Muscle of leg (tissue), 11 donors: Measurements from ENCODE around the gene PKHD1. TPM values are rescaled to one million over a fixed set of nuclear protein-coding genes. Genes with fewer than 3 reads are reported as not detected.

Experiments used
- DNase-seq: peaks from one replicate; pipeline ENCODE4 v3.0.0; 2013
- H3K27ac ChIP-seq: one replicate; pipeline ENCODE4 v1.5.1; 2013; ENCODE audit warnings: mild to moderate bottlenecking, low read length, control low read depth
- H3K27me3 ChIP-seq: one replicate; pipeline ENCODE4 v1.6.1; 2013; ENCODE audit warnings: low read length; ENCODE audit not compliant: control insufficient read depth, insufficient read depth
- H3K36me3 ChIP-seq: one replicate; pipeline ENCODE4 v1.6.1; 2013; ENCODE audit warnings: low read length; ENCODE audit not compliant: control insufficient read depth, insufficient read depth
- H3K4me1 ChIP-seq: one replicate; pipeline ENCODE4 v1.6.1; 2013; ENCODE audit warnings: low read length; ENCODE audit not compliant: control insufficient read depth, insufficient read depth
- H3K4me3 ChIP-seq: one replicate; pipeline ENCODE4 v1.5.1; 2013; ENCODE audit warnings: low read length, control low read depth
- H3K9me3 ChIP-seq: replicated peaks from 2 replicates; pipeline ENCODE4 v1.6.1; 2013; ENCODE audit warnings: low read depth, low read length; ENCODE audit not compliant: control insufficient read depth
- WGBS: methylation state at CpG from one replicate; pipeline ENCODE4 v1.1.5; 2013; ENCODE audit warnings: missing lambda C conversion rate; ENCODE audit not compliant: insufficient coverage; 5-methylcytosine and 5-hydroxymethylcytosine counted together
- polyA plus RNA-seq, 8 donors: library from polyadenylated mRNA; unstranded; fragments of 120-200 nt; gene quantifications; one replicate each; pipeline versions ENCODE4 v1.2.1 to v1.2.3, GENCODE V29; 2013; ENCODE audit warnings: inconsistent platforms in 1 of 8, low replicate concordance in 1 of 8; ENCODE audit not compliant: insufficient read length in 8 of 8, insufficient read depth in 1 of 8
- total RNA-seq: library from RNA; stranded (reverse); fragments of 120-200 nt; gene quantifications from one replicate; pipeline ENCODE4 v1.2.4, GENCODE V29; 2013

Gene PKHD1
- total and polyA plus RNA-seq, 9 donors: 2.5 to 11.1 (median 3.6) TPM

DNA sequence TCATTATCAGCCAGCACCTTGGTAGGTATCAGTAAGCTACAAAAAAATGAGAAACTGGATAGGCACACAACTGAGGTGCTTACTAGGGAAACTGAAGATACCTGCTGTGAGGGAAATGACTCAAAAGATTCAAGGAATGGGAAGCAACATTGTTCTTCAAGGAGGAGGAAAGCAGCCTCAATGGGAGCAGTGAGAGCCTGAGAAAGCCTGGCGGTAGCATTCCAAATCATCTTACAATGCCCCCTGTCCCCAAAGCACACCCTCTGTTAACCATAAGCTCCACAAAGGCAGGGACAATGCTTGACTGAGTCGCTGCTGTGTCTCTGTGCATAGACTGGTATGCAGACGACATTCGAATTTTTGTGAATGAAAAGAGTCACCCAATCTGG, 10.6 kb downstream of the PKHD1 start:
- Histone ChIP-seq H3K4me1 (peaks cover 7% of the 10 kb centered on the region), H3K27ac (no peak overlapping the region), H3K4me3 (no peak overlapping the region), H3K36me3 (no peaks in the 10 kb centered on the region), H3K9me3 (no peaks in the 10 kb centered on the region), H3K27me3 (no peaks in the 10 kb centered on the region)
- WGBS: 50% methylated on average over 2 of the region's 4 CpGs
- DNase-seq: no peak

DNA sequence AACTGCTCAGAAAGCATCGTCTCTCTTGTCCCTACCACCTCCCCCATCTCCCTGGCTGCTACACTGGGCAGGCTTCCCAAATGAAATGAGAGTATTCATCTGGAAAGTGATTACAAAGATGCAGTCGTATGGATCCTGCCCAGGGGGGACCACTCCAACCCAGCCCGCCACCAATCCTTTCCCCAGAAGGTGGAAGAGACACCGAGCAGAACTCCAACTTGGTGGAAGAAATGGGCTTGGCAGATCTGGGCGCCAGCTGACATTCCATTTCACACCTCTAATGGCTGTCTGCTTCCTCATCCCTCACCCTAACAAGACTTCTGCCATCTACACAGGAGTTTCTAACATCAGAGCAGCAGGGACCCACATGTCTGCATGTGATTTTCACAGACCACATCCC, 12.7 kb downstream of the PKHD1 start:
- H3K27me3 ChIP-seq: no peaks in the 10 kb centered on the region
- 80% methylated on average over 1 of the region's 5 CpGs for WGBS

DNA sequence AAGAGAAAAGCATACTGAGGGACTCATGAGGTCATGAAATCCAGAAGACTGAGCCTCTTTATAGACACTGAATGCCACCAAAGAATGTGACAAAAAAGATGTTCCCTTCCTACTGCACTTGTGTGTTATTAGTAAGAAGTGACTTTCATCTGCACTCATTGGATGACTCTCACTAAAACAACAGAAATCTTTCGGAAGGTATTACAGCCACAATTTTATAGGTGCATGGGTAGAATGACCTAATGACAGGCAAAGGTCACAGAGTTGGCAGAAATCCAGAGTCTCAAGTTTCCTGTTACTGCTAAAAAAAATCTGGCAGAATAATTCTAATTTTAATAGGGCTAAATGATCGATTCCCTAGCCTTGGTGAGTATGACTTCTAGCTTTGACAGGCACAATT, 13.3 kb downstream of the PKHD1 start:
- Histone ChIP-seq H3K27ac (no peak overlapping the region), H3K27me3 (no peaks in the 10 kb centered on the region), H3K4me1 (peaks cover 7% of the 10 kb centered on the region), H3K4me3 (no peak overlapping the region), H3K36me3 (no peaks in the 10 kb centered on the region), H3K9me3 (no peaks in the 10 kb centered on the region)
- no peak for DNase-seq
- WGBS: no CpG with 5 or more reads among the region's 2 CpGs

More for the DNA sequence above, 12.7 kb downstream of the PKHD1 start:
- DNase-seq: no peak
- H3K9me3 ChIP-seq: no peaks in the 10 kb centered on the region
- no peaks in the 10 kb centered on the region for H3K36me3 ChIP-seq
- peaks cover 7% of the 10 kb centered on the region for H3K4me1 ChIP-seq
- H3K27ac ChIP-seq: no peak overlapping the region
- H3K4me3 ChIP-seq: no peak overlapping the region

DNA sequence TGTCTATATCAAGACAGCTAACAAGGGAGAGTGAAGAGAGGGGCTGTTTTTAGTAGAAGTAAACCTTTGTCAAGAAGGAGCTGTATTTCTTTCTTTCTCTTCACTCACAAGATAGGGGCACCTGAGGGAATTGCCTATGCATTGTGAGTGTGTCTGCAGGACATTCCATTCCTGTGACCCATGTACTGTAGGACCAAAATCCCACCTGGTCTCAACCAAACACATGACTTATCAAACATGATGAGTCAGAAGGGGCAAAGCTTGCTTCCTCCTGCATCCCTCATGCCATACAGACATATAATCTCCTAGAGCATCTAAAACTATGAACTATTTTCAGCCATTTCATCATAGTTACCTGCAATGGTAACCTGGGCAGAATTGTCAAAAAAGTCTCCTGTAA, 21.8 kb downstream of the PKHD1 start:
- no peaks in the 10 kb centered on the region for H3K4me1 ChIP-seq
- no peaks in the 10 kb centered on the region for H3K27me3 ChIP-seq
- no peaks in the 10 kb centered on the region for H3K9me3 ChIP-seq
- H3K4me3 ChIP-seq: no peak overlapping the region
- no peak overlapping the region for H3K27ac ChIP-seq
- no peak for DNase-seq
- H3K36me3 ChIP-seq: no peaks in the 10 kb centered on the region

DNA sequence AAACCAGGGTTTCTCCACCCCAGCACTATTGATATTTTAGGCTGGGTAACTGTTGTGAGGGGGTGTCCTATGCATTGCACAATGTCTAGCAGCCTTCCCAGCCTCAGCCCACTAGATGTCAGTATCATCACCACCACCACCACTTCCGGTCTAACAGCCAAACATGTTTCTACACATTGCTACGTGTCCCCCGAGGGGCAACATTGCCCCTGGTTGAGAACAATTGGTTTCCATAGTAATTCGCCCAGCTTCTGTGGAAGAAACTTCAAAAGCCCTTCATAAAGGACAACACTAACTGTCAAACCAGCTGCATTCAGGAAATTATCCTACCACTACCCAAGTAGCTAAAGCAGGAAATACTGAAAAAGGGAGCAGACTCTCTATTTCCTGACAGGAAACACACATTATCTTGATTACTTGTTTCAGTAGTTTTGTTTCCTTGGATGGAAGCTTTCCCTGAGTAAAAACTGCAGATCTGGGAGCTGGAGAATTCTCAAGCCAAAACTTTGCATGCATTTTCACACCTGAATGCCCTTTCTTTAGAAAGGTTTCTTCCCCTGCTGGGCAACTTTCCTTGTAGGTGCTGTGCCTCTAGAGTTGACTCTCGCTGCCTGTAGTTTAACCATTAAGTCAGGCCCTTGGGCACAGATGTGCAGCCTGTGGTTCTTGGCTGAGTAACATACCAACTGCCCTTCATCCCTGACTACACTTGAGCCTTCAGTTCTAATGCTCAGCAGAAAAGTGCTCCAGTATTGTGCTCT, 23.6 kb downstream of the PKHD1 start:
- Histone ChIP-seq H3K27me3 (no peaks in the 10 kb centered on the region), H3K4me1 (no peaks in the 10 kb centered on the region), H3K27ac (no peak overlapping the region), H3K36me3 (no peaks in the 10 kb centered on the region), H3K4me3 (no peak overlapping the region), H3K9me3 (no peaks in the 10 kb centered on the region)
- WGBS: 27% methylated on average over 4 of the region's 5 CpGs
- peak; percentile 39 for DNase-seq

DNA sequence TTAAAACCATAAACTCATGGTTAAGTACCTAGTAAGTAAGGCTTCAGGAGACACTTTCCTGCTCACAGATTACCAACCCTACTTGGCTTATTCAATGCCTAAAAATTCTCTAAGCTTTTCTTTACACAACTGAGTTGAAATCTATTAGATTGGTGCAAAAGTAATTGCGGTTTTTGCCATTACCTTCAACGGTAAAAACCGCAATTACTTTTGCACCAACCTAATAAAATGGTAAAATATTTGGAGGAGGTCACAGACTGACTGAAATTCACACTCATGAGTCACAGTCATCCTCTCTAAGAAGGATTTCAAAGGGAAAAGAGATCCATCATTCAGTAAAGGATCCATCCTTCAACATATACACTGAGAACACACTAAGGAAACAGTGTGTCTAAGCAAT, 25.9 kb downstream of the PKHD1 start:
- H3K36me3 ChIP-seq: peaks cover 2% of the 10 kb centered on the region
- H3K9me3 ChIP-seq: no peaks in the 10 kb centered on the region
- H3K27ac ChIP-seq: no peak overlapping the region
- no peaks in the 10 kb centered on the region for H3K27me3 ChIP-seq
- no peak for DNase-seq
- H3K4me1 ChIP-seq: no peaks in the 10 kb centered on the region
- WGBS: no CpG with 5 or more reads among the region's 3 CpGs
- H3K4me3 ChIP-seq: no peak overlapping the region

DNA sequence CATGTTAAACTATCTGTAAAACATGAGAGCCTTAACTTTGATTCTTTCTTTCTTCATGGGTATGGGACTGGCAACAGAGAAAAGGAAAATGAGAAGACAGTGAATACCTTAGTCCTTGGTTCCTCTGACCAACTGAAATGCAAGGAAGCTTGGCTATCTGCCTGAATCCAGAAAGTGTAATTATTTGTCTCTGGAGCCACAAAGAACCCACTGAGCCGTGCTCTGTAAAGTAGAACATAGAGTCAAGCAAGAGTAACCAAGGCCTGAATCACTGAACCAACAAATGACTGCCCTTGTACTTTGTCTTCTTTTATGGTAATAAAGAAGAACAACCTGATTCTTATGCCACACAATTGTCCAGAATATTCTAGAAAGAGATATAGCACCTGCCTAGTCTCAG, 27.6 kb downstream of the PKHD1 start:
- DNase-seq: no peak
- Histone ChIP-seq H3K9me3 (no peaks in the 10 kb centered on the region), H3K4me1 (no peaks in the 10 kb centered on the region), H3K36me3 (peaks cover 5% of the 10 kb centered on the region), H3K27me3 (no peaks in the 10 kb centered on the region), H3K27ac (no peak overlapping the region), H3K4me3 (no peak overlapping the region)
- WGBS: no CpG with 5 or more reads among the region's 1 CpG

DNA sequence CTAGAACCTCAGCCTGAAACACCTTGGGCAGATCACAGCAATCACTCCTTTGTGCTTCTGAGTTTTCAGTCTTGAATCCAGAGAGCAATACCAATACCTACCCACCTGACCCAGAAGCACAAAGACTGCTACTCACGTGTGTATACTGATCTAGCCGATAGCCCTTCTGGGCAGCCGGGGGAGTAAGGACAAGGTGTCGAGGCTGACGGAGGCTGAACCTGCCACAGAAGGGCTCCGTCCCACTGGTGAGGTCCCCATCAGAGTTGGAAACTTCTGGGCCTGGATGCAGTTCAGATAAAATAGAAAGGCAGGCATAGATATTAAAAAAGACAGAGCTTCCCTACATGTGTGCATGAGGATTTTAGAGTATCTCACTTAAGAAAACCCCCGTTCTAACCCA, 32.0 kb downstream of the PKHD1 start:
- Histone ChIP-seq H3K36me3 (peaks cover 5% of the 10 kb centered on the region), H3K27ac (no peak overlapping the region), H3K9me3 (no peaks in the 10 kb centered on the region), H3K27me3 (no peaks in the 10 kb centered on the region), H3K4me1 (no peaks in the 10 kb centered on the region), H3K4me3 (no peak overlapping the region)
- DNase-seq: no peak
- 82% methylated on average over 6 of the region's 7 CpGs for WGBS

DNA sequence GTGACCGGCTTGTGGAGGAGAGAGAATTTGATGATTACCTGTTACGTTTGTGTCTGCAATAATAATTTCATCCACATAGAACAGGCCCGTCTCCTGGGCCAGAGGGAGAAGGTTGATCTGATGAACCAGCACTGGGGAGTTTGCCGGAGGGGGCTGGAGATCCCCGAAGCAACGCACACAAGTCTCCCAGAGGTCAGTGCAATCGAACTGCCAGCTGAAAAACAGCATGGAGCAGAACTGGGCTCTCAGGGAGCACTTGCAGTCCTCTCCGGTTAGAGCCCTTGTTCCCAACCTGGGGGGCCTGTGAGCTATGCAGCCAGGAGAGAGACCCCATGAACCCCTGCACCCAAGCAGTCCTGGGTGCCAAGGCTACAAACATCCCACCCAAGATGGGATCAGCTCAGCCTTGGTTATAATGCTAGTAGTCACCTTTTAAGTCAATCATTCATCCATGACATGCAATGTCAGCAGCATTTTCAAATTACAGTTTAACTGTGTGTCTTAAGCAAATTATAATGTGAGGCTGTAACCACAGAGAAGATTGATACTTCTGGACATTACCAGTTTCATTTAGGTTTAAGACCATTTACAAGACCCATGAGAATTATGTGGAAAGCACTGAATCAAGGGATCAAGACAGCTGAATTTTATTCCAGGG, 34.2 kb downstream of the PKHD1 start:
- no peaks in the 10 kb centered on the region for H3K27me3 ChIP-seq
- 59% methylated on average over 5 of the region's 8 CpGs for WGBS
- no peak overlapping the region for H3K27ac ChIP-seq
- H3K4me3 ChIP-seq: no peak overlapping the region
- H3K4me1 ChIP-seq: no peaks in the 10 kb centered on the region
- DNase-seq: no peak
- peaks cover 5% of the 10 kb centered on the region for H3K36me3 ChIP-seq
- H3K9me3 ChIP-seq: no peaks in the 10 kb centered on the region

DNA sequence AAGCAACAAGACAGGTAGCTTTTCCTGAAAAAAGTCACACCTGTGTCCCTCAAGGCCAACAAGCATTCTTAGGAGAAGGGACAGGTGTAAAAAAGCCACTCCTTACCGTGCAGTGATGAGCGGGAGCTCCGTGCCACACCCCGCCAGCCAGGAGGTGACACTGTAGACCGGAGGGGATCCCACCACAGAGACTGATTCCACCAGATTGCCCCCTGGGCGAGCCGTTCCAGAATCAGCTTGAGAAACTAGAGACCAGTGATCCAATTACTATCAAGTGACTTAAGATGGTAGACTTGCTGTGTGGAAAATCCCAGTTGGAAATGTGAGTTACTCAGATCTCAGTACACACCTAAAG, 37.4 kb downstream of the PKHD1 start:
- Histone ChIP-seq H3K27ac (no peak overlapping the region), H3K9me3 (no peaks in the 10 kb centered on the region), H3K27me3 (no peaks in the 10 kb centered on the region), H3K4me3 (no peak overlapping the region), H3K4me1 (peaks cover 12% of the 10 kb centered on the region), H3K36me3 (no peaks in the 10 kb centered on the region)
- WGBS: no CpG with 5 or more reads among the region's 7 CpGs
- DNase-seq: no peak
